DND-41 (cell line): Measurements from ENCODE around the gene VTI1A.

Experiments used
- CTCF ChIP-seq: IDR thresholded peaks from 2 replicates; pipeline ENCODE4 v1.5.1; 2012; ENCODE audit warnings: borderline replicate concordance, low read length, moderate library complexity, mild to moderate bottlenecking; ENCODE audit not compliant: poor library complexity, severe bottlenecking; ENCODE audit errors: extremely low read depth
- EZH2 ChIP-seq: IDR thresholded peaks from 3 replicates; pipeline ENCODE4 v1.6.1; 2012; ENCODE audit warnings: borderline replicate concordance, low read depth, mild to moderate bottlenecking, moderate library complexity, low read length, inconsistent platforms; ENCODE audit not compliant: severe bottlenecking

GRCh38 chr10:112711366-112711765 lies 264.4 kb downstream of the VTI1A start:
- TF ChIP-seq CTCF, result no peak
- no peak for TF ChIP-seq EZH2
